Activated naive CD4-positive, alpha-beta T cell treated with anti-CD3 and anti-CD28 coated beads, Interleukin-2, amount 50 U/mL, for 72 hours (primary cell): ENCODE results near the gene FAM170A. TPM values are rescaled to one million over a fixed set of nuclear protein-coding genes. Genes with fewer than 3 reads are reported as not detected.

Experiments used
- ATAC-seq, 2 donors: fragments of 150-1000 bp; cut with Tn5 transposase; 2 replicates each; pipeline ENCODE4 v1.10.0; 2021; ENCODE audit warnings: mild to moderate bottlenecking in 2 of 2, moderate library complexity in 2 of 2
- DNase-seq, 2 donors: peaks; one replicate each; pipeline ENCODE4 v3.0.0; 2021 to 2022; ENCODE audit warnings: low spot score in 2 of 2
- H3K27ac Mint-ChIP-seq, 2 donors: one replicate each; pipeline ENCODE4 v1.8.0; 2022; ENCODE audit warnings: mild to moderate bottlenecking in 2 of 2, mixed read lengths in 2 of 2
- H3K36me3 Mint-ChIP-seq, 2 donors: one replicate each; pipeline ENCODE4 v1.8.0; 2022; ENCODE audit warnings: mixed read lengths in 2 of 2
- H3K9me3 Mint-ChIP-seq, 2 donors: one replicate each; pipeline ENCODE4 v1.8.0; 2022; ENCODE audit warnings: mixed read lengths in 2 of 2
- total RNA-seq, 2 donors: library from RNA; stranded (reverse); gene quantifications; one replicate each; pipeline ENCODE4 v1.2.3, GENCODE V29; 2022

FAM170A gene
- total RNA-seq, 2 donors from 2014 or later: not detected

GRCh38 chr5:119682372-119682771 lies 53.0 kb downstream of the FAM170A start:
- ATAC-seq (no peak), DNase-seq (no peak)
- no peak overlapping the region for H3K27ac Mint-ChIP-seq
- H3K36me3 Mint-ChIP-seq: no peaks in the 10 kb centered on the region
- H3K9me3 Mint-ChIP-seq: peaks cover 4 to 5% of the 10 kb centered on the region in 2 donors

Other genes starting within 250 kb of the FAM170A start
- gene HSD17B4, start 177.1 kb upstream of the FAM170A start, total RNA-seq: 10 to 100 TPM; 49.7 to 85.1 TPM